ENCODE measurements around the gene SLC16A12.

The SLC16A12 gene

DNA sequence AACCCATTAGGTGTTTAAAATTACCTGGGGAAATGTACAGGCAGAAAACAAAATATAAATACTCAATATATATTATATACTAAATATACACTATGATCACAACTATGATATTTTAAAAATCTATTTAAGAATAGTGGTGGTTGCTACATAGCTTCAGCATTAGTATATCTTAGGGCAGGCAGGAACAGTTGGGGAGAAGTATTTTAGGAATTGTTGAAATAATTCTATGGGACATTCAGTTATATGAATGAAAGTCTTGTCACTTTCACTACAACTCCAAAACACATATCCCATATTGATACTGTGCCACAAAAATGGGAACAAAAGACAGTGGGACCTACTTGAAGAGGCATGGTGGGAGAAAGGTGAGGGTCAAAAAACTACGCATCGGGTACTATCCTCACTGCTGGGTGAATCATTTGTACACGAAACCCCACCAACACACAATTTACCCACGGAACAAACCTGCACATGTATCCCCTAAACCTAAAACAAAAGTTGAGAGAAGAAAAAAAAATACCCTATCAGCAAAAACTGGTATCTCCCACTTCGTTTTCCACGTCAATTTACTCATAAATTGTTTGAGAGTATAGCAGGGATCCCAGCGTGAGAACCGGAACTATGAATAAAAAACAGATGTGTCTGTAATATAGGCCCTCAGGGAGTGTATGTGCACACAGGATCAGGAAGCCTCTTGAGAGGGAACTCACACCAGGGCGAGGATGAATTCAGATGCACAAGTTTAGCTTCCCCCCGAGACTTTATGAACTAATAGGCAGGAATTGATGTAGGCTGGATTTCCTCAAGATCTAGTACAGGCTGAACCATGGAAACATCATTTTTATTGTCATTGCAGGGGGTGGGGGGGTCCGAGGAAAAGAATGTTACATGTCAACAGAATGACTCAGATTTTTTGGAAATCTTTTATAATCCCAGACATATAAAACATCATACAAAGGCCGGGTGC lies 16.2 kb downstream of the SLC16A12 start:
- H3K4me3 ChIP-seq, result no peak overlapping the region
- H3K4me1 ChIP-seq, result peaks cover 0 to 67% (median 21%) of the 10 kb centered on the region in 4 donors
- no peaks in the 10 kb centered on the region for H3K36me3 ChIP-seq
- peak overlapping the region; percentile 41 to 52 for H3K27ac ChIP-seq
- TF ChIP-seq, protein P1, sequence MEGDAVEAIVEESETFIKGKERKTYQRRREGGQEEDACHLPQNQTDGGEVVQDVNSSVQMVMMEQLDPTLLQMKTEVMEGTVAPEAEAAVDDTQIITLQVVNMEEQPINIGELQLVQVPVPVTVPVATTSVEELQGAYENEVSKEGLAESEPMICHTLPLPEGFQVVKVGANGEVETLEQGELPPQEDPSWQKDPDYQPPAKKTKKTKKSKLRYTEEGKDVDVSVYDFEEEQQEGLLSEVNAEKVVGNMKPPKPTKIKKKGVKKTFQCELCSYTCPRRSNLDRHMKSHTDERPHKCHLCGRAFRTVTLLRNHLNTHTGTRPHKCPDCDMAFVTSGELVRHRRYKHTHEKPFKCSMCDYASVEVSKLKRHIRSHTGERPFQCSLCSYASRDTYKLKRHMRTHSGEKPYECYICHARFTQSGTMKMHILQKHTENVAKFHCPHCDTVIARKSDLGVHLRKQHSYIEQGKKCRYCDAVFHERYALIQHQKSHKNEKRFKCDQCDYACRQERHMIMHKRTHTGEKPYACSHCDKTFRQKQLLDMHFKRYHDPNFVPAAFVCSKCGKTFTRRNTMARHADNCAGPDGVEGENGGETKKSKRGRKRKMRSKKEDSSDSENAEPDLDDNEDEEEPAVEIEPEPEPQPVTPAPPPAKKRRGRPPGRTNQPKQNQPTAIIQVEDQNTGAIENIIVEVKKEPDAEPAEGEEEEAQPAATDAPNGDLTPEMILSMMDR (IDR thresholded peaks at IDR 0.05), result no peak
- no peaks in the 10 kb centered on the region for H3K27me3 ChIP-seq
- intact Hi-C loops (cut with DNase I; ENCODE audit: low total_unique reads), result no loop called here
- DNase-seq, result peak in 1 of 2 donors; percentile 55
- no peaks in the 10 kb centered on the region for H3K9me3 ChIP-seq

DNA sequence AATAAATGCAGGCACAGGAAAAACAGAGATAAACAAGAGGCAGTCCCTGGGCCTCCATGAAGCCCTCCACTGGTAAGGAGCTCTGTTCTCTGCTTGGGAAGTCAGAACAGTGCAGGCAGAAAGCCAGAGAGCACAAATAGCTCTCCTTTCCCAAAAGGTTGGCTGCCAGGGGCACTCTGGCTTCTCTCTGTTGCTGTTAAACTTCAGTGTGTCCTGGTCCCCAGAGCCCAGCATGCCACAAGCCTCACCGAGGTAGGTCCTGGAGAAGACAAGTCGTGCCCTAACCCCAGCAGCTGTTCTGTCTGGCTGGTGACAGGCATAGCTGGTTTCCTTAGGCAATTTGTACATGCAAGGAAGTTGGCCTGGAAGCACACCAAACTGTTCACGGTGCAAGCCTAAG lies 17.3 kb downstream of the SLC16A12 start:
- intact Hi-C loops (cut with DNase I; ENCODE audit: low total_unique reads), result no loop called here

DNA sequence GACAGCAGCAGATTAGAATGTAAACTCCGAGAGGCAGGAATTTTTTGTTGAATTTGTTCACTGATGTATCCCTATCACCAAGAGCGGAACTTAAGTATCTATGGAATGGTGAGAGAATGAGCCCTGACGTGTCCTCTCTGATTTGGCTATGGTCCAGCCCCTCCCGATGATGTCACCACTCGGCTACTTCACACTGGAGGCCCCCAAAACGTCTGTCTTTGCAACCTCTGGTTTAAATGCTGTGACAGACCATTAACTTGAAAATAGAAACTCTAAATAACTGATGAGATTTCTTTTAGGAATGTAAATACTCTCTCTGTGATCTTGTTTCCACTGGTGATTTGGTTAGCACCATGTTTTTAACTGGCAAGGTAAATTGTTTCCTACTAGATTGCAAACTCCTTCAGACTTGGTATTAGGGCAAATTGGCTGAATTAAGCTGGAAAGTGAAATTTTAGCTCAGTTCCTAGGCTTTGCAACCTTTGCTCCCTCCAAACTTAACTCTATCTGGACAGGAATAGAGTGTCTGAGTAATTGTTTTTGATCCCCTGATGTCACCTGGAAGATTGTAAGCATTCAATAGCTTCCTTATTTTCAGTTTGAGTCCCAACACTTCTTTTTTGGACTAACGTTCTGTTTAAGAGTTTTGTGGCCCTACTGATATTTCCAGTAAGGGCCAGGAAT lies 19.1 kb downstream of the SLC16A12 start:
- peak; percentile 41 to 70 for DNase-seq
- no peaks in the 10 kb centered on the region for H3K36me3 ChIP-seq
- no peaks in the 10 kb centered on the region for H3K9me3 ChIP-seq
- peak overlapping the region in 1 of 2 donors; percentile 11 for H3K4me3 ChIP-seq
- TF ChIP-seq, protein P1 (IDR thresholded peaks at IDR 0.05), result no peak
- intact Hi-C loops (cut with DNase I; ENCODE audit: low total_unique reads), result no loop called here
- no peaks in the 10 kb centered on the region for H3K27me3 ChIP-seq
- peak overlapping the region; percentile 50 to 52 for H3K27ac ChIP-seq
- H3K4me1 ChIP-seq, result peaks cover 0 to 47% (median 13%) of the 10 kb centered on the region in 4 donors

More for the DNA sequence above, 17.3 kb downstream of the SLC16A12 start:
- DNase-seq, result no peak
- TF ChIP-seq, protein P1 (IDR thresholded peaks at IDR 0.05), result no peak
- peak overlapping the region; percentile 41 to 52 for H3K27ac ChIP-seq
- no peak overlapping the region for H3K4me3 ChIP-seq
- H3K36me3 ChIP-seq, result no peaks in the 10 kb centered on the region
- peaks cover 0 to 57% (median 15%) of the 10 kb centered on the region in 4 donors for H3K4me1 ChIP-seq
- no peaks in the 10 kb centered on the region for H3K9me3 ChIP-seq
- H3K27me3 ChIP-seq, result no peaks in the 10 kb centered on the region

DNA sequence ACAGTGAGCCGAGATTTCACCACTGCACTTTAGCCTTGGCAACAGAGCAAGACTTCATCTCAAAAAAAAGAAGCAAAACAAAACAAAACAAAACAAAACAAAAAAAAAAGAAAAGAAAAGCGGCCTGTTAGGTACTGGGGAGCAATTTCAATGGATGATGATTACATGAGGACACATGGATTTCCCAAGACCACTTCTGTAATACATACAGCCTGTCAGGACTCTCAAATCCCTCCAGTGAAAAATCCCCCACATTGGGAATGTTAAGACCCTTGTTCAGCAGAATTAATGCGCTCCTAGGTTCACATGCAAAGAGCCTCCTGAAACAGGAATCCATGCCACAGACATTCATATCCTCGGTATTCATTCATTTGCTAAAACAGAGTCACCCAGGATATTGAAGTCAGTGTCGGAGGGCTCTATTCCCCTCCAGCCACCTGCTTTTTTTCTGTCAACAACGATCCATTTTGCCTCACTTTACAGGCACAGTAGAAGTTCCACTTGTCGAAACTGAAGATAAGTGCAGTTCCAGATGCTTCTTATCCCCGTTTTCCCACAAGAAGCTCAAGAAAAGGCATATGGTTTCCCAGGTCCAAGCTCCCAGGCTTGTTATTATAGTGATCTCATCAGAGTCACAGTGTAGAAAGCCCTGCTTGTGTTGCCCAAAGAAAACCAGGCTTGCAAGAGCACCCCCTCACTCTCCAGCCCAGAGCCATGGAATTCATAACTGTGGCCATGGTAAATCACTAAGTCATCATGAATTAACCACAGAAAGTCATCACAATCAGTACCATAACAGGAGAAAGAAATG lies 20.2 kb downstream of the SLC16A12 start:
- no peaks in the 10 kb centered on the region for H3K27me3 ChIP-seq
- DNase-seq, result peak; percentile 34 to 76
- peaks cover 0 to 47% (median 13%) of the 10 kb centered on the region in 4 donors for H3K4me1 ChIP-seq
- intact Hi-C loops (cut with DNase I; ENCODE audit: low total_unique reads), result no loop called here
- TF ChIP-seq, protein P1 (IDR thresholded peaks at IDR 0.05), result no peak
- no peaks in the 10 kb centered on the region for H3K9me3 ChIP-seq
- H3K4me3 ChIP-seq, result peak overlapping the region; percentile 11 to 14
- H3K36me3 ChIP-seq, result no peaks in the 10 kb centered on the region
- H3K27ac ChIP-seq, result peak overlapping the region; percentile 50 to 52

DNA sequence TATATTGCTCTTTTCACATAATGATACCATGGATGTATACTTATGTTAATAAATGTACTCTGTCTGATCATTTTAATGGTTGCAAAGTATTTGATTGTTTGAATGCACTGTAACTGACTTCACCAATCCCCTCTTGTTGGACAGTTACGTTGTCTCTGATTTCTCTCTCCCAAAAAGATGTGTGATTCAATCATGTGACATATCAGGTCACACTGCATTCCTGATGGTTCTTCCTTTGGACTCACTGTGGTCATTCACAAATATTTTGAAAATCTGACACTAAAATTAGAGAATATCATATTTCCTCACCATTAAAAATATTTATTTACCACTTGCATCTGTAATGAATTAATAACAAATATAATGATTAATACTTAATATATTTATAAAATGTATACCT lies 22.2 kb downstream of the SLC16A12 start:
- no peak overlapping the region for H3K4me3 ChIP-seq
- intact Hi-C loops (cut with DNase I; ENCODE audit: low total_unique reads), result no loop called here
- DNase-seq, result no peak
- no peaks in the 10 kb centered on the region for H3K27me3 ChIP-seq
- TF ChIP-seq, protein P1 (IDR thresholded peaks at IDR 0.05), result no peak
- no peaks in the 10 kb centered on the region for H3K9me3 ChIP-seq
- H3K36me3 ChIP-seq, result no peaks in the 10 kb centered on the region
- peaks cover 0 to 38% (median 12%) of the 10 kb centered on the region in 4 donors for H3K4me1 ChIP-seq
- H3K27ac ChIP-seq, result no peak overlapping the region
